HL-60 (cell line): Measurements from ENCODE around the gene DNAJC30.
"Not testable (repeated sequence)": the region's sequence is repeated elsewhere in the genome, so short reads cannot be mapped to it uniquely, and the experiment has no call there.

ENCODE experiments used
- CTCF ChIP-seq: IDR thresholded peaks from one replicate; pipeline ENCODE4 v1.5.1; 2011; ENCODE audit warnings: low read length, control low read depth, inconsistent platforms; ENCODE audit not compliant: insufficient read depth
- GABPA ChIP-seq: IDR thresholded peaks from 2 replicates; pipeline ENCODE4 v1.6.1; 2012; ENCODE audit warnings: low read depth
- POLR2AphosphoS5 ChIP-seq: IDR thresholded peaks from 2 replicates; pipeline ENCODE4 v1.6.1; 2012; ENCODE audit warnings: low read depth
- SPI1 ChIP-seq: IDR thresholded peaks from 2 replicates; pipeline ENCODE4 v1.6.1; 2012; ENCODE audit warnings: low read depth, mild to moderate bottlenecking, borderline replicate concordance

- not testable (repeated sequence) for TF ChIP-seq CTCF, POLR2AphosphoS5, GABPA, SPI1
These were observed 7.2 kb downstream of the DNAJC30 start for GRCh38 chr7:73676062-73676461.
